Measurements from ENCODE around the gene REV1.
"Not testable (repeated sequence)": the region's sequence is repeated elsewhere in the genome, so short reads cannot be mapped to it uniquely, and the experiment has no call there.

Gene REV1

DNA sequence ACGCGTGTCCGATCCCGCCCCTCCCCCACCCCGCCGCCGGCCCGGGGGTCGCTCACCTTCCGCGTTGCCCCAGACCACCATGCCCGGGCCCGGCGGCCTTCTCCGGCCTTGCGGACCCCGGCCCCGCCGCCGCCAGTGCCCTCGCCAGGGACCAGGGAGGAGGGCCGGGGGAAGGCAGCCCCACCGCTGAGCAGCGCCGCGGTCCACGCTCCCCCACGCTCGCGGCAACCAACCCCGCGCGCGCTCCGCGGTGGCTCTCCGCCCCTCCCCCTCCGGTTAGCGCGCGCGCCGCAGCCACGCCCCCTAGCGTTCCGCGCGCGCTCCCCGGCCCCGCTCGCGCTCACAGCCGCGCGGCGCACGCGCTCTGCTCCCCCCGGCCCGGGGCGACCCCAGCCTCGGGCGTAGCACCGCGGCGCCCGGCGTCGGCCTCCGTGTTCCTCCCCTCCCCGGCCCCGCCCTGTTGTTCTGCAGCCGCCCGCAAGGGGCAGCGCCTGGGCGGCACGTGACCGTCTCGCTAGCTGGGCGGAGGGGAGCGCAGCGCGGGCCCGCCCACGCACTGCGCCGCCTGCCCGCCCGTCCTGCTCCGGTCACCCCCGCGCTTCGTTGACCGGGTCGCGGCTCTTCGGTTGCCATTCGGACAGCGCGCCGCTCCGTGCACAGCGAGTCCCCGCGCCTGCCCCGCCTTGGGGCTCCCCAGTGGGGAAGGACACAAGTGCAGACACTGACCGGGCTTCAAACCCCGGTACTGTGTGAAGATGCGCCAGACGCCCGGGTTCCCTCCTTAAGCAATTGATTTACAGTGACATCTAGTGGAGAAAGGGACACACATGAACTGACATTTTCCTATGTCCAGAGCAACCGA, at the start of gene REV1:
Gene REV1, minus strand, starts transcription at position 257 of the 862 bp plus-strand sequence. CDS start 25,042 bp downstream, outside the sequence.
- peak; percentile 86 for DNase-seq

DNA sequence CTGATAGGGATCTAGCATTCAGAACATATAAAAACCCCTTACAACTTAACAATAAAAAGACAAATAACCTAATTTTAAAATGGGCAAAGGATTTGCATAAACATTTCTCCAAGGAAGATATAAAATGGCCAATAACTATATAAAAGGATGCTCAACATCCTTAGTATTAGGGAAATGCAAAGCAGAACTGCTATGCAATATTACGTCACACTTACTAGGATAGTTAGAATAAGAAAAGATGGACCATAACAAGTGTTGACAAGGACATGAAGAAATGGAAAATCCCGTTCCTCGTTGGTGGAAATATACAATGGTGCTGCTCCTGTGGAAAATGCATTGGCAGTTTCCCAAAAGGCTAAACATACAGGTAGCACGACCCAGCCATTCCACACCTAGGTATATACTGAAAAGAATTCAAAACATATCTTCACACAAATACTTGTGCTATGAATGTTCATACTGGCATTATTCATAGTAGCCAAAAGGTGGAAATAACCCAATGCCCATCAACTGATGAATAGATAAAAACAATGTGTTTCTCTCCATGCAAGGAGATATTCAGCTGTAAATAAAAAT, 48.2 kb upstream of the REV1 start:
- DNase-seq: no peak

DNA sequence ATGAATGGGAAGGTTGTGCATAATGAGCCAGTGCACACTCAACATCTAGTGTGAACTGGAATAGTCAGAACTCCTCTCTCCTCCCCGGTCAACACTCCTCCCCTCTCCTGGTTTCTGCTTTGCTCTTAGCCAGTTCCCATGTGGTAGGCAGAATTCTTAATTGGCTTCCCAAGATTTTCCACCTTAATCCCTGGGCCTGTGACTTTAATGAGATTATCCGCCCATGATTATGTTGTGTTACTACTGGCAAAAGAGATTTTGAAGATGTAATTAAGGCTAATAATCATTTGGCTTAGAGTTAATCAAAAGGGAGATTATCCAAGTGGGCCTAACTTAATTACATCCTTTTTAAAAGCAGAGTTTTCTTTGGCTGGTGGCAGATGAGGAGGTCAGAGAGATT, 34.2 kb upstream of the REV1 start:
- no peak for DNase-seq

DNA sequence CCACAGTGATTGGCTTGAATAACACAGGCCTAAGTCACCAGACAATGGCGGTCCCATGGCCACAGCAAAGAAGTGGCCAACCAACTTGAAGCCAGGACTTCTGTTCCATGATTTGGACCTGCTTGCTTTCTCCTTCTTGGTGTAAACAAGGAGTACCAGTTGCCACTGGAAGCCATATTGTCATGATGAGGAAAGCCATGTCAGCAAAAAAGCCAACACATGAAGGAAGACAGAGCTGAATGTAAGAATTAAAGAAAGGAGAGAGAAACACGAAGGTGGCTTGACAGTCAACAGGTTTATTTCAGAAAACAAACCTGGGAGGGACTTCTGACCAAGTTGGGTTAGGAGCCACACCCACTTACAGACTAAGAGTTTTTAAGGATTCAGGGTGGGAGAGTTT, 32.3 kb upstream of the REV1 start:
- no peak for DNase-seq

DNA sequence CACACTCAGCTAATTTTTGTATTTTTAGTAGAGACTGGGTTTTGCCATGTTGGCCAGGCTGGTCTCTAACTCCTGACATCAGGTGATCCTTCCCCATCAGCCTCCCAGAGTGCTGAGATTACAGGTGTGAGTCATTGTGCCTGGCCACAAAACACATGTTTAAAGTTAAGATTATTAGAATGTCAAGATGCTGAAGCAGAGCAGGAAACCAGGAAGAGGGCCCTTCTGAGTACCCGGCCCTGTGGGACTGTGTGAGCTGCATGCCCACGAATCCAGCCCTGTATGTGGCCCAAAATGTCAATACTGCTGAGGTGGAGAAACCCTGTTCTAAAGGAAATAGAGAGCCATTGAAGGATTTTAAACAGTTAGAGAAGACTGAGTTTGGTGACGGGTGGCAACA, 31.0 kb upstream of the REV1 start:
- DNase-seq: no peak

DNA sequence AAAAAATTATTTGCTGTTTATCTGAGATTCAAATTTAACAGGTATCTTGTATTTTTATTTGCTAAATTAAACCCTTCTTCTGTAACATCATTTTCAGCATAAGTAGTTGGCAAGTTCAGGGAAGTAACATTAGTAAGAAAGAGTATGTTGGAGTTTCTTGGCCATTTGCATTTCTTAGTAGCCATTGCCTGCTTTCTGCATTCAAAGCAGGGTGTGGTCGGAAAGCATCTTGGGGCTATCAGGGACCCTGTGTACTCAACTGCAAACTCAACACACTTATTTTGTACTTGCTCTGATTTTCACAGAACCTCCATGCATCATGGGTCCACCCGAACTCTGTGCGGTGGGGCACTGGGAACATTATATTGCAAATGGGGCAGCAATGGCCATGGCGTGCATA, 30.4 kb upstream of the REV1 start:
- DNase-seq: no peak

DNA sequence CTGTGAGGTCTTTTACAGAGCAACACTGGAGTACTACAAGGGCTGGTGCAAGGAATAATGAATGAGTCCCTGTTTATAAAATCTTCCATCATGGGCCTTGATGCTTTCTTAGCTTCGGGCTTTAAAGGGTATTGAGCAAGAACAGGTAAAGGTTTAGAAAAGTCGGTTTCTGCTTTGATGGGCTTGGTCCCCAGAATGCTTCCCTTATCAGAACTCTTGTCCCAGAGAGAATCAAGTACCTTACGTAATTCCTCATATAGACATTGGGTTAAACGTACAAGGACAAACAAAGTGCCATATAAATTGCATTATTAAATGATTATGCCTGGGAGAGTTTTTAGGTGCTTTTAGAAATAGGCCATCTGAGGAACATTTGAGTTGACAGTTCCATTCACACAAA, 24.5 kb upstream of the REV1 start:
- DNase-seq: no peak

DNA sequence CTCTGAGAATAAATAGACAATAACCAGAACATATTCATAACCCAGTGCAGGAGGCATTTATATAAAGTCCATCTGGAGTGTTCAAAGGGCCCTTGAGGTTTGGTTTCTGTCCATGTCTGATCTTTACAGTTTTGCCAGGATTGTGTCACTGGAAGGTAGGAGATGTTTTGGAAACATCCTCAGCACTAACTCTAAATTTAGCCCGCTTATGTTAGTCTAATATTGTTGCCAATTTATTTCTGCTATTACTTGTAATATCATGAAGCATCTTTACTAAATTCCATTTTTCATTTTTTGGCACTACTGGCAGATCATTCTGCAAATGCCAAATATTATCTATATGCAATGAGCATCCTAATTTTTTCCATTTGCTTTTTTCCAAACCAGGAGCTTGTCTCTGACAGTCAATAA, 22.4 kb upstream of the REV1 start:
- DNase-seq: no peak

DNA sequence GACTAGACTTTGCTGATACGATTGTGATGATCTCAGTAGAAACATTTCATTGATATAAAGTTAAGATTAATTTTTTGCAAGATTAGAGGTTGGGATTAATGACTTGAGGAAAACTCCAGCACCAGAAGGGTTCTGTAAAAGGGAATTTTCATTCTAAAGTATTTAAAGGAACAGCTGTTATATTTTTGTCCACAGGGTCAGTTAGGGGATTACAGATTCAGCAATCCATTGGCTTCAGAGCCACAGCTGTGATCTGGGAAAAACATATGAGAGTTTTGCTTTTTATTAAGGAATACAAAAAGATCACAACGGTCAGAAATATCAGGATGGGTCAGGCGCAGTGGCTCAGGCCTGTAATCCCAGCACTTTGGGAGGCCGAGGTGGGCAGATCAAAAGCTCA, 19.6 kb upstream of the REV1 start:
- no peak for DNase-seq

DNA sequence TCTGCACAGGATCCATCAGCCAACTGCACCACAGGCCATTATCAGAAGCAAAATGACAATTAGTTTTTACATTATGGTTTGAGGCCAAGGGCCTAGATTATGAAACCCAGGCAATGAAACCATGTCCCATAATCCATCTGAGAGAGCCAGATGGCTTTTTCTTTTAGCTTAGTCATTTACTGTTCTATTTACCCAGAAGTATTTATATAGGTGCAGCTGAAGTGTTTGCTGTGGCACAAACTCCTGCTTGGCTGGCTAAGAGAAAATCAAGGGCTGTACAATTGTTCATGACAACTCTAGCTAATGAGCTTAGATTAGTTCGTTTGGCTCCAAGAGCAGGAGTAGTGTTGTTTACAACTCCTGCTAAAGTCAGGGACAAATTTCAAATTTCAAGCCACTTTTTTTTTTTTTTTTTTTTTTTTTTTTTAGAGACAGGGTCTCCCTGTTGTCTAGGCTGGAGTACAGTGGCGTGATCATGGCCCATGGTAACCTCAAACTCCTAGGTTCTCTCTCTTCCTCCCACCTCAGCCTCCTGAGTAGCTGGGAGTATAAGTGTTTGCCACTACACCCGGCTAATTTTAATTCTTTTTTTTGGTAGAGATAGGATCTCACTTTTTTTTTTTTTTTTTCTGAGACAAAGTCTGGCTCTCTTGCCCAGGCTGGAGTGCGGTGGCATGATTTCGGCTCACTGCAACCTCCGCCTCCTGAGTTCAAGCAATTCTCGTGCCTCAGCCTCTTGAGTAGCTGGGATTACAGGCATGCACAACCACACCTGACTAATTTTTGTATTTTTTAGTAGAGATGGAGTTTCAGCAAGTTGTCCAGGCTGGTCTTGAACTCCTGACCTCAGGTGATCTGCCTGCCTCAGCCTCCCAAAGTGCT, 18.4 kb upstream of the REV1 start:
- no peak for DNase-seq

DNA sequence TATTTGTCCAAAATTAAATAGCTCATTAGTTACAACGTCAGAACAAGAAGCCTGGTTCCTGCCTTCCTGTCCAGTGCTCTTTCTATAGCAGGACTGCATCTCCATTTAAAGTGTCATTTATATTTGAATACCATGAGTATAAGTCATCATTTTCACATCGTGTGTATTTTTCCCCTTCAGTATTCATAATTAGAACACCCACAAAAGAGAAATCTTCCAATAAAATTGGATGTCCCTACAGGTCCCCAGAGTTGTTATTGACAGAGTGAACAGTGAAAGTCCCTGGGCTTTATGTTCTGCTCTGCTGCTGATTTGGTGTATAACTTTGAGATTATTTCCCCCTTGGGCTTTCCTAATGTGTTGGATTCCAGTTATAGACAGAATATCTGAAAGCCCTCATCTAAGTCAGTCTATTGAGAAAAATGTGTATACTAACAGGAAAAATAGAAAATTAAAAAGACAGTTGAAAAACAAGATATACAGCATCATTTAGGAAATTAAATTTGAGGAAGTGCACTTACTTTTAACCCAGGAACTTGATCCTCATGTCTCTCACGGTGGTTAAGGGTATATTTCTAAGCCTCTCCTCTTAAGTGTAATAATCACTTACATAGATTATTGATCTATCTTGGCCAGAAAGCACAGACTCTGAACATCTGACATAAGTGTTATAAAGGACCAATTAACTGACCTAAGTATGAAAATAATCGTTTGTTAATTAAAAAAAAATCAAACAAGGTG, 15.2 kb upstream of the REV1 start:
- no peak for DNase-seq

DNA sequence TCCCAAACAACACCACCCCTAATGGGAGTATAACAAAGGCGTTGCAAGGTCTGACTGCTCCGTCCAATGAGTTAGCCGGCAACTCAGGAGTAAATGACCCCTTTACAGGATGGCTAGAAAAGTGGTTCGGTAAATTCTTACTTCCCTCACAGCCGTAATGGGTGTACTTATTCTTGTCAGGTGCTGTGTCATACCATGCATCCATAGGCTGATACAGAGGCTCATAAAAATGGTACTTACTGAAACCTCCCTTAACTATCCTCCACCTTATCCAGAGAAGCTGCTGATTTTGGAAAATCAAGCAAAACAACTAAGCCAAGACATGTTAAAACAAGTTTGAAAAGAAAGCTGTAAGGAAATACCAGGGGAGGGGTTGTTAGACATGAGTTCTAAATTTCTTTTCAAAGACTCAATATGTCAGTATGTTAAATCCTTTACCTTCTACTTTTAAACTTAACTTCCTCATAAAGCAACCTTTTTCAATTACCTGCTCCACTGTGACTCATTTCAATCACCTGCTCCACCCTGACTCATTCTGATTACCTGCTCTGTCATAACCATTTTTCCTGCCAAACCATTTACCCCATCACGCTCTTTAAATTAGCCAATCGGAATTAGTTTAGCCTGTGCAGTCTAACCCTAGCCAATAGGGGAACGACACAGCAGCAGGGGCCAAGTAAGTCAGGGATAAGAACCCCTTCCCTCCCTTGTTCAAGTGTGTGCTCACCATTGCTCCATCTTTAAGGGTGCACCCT, 14.0 kb upstream of the REV1 start:
- not testable (repeated sequence) for DNase-seq

DNA sequence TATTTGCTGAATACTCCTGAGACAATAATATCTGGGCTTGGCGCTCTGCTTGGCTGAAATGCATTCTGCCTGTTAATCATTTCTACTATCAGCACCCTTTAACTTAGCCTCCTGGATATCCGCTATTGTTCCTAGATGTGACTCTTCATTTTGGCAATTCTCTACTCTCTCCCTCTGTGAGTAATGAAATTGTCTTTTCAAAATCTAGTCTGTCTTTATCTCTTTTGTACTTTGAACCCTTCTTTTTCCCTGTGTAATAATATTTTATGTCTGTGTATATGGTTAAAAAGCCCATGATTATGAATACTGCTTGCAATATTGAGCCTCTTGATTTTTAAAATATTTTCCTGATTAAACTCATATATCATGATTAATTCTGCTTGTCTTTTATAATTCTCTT, 6.2 kb upstream of the REV1 start:
- no peak for DNase-seq

DNA sequence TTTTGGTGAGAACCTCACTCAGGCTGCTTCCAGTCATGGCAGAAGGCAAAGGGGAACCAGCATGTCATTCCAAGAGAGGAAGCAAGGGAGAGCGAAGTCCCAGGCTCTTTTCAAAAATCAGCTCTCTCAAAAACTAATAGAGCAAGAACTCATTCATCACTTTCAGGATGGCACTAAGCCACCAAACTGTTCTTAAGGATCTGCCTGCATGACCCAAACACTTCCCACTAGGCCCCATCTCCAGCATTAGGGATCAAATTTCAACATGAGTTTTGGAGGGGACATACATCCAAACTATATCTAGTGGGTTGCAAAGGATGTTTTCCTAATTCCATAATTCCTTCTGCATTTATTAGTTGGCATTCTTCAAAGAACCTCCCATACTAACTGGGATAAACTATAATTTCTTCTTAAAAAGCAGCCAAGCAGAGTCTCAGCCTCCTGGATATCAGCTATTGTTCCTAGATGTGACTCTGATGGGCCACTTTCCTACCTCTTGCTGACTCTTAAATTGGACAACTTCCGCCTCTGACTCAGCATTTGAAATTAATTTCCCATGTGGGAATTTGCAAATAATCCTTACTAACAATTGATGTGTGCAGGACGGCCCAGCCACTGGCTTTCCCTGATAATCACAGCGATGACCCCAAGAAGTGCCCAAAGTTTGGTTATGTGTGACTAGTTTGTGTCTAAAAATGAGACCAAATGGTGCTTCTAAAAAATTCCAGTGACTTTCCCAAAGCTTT, 5.5 kb upstream of the REV1 start:
- no peak for DNase-seq

DNA sequence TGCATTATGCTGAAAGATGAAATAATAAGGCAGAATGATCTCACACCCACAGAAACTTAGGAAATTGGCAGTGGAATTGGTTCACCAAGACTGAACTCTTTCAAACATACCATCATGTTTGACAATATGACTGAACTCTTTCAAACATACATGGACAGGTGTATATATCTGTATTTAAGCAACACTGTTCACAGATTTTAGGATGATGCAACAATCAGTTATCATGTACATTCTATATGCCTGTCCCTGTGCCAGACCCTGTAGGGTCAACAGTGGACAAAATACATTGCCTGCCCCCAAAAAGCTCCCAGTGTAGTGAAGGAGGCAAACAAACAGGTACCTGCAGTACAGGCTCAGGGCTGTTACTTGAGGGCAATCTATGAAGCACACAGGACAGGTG, 2.9 kb upstream of the REV1 start:
- no peak for DNase-seq

DNA sequence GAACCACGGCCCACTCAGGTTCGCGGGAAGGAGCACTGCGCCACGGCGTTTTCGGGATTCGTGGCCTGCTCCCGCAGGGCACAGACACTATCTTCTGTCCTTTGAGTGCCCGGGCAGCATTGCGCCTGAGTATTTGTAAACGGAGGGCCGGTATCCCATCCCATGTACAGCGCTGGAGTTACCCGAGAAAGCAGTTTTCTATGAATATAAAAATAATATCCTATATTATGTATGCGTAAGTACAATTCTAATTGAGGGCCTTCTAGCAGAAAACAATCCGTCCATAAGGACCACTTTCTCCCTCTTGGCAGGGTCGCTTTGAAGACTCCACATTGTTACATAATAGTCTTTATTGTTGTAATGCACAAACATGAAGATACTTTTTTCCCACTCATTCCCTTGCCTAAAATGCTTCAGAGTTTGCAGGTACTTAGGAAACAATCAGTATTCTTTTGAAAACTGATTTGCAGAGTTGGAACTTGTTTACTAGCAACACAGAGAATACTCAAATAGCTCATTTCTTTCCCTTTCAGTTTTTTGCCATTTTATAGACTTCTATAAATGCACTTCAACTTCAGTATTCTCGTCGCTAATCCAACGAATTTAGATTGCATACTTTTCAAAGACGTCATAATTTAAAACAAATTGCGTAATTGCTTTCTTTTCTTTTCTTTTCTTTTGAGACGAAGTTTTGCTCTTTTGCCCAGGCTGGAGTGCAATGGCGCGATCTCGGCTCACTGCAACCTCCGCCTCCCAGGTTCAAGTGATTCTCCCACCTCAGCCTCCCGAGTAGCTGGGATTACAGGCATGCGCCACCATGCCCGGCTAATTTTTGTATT, 1.0 kb upstream of the REV1 start:
- DNase-seq: no peak

DNA sequence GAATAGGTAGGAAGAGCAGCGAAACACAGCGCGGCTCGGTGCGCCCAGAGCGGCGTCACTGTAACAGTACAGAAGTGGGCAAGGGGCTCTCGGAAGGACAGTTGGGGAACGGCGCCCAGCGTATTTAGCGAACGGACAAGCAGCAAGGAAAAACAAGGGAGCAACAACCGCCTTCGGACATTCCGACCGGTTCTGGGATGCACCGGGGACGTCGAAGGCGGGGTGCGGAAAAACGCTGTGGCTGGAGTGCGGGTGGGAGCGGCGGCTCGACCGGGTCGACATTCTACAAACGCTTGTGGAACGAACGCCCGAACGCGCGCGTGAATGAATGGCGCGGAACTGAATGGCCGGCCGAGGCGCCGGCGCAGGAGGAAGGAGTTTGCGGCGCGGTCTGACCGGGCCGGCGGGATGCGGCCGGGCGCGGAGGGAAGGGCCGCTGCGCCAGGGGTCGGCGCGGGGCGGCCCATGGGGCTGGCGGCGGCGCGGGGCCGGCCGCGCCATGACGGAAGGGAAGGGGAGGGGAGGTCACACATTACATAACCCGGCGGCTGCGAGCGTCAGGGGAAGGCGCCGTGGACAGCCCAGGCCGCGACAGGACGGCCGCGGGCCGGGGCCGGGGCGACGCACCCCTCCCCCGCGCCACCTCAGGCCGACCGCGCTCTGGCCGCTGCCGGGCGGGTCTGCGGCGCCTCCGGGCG, 605 bp downstream of the REV1 start:
- DNase-seq: no peak

DNA sequence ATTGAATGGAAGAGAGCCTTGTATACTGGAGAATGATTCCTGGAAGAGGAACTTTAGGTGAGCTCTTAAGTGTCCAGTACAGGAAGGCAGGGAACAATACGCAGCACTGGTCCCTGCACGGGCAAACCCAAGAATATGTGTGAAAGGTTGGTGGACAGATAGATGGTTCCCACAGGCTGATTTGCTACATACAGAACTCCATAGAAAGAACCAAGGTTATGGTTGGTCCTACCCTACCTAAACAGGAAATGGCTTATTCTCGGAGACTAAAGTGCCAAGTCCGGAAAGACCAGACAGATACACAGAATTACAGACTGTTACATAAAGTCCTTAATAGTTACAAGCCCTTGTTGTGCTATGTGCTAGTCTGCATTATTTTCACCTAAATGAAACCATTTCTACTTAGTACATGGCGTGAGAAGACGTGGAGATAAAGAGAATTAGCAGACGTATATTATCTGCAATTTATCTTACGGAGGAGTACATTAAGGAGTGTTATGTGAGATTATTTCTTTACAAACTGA, 1.2 kb downstream of the REV1 start:
- no peak for DNase-seq

DNA sequence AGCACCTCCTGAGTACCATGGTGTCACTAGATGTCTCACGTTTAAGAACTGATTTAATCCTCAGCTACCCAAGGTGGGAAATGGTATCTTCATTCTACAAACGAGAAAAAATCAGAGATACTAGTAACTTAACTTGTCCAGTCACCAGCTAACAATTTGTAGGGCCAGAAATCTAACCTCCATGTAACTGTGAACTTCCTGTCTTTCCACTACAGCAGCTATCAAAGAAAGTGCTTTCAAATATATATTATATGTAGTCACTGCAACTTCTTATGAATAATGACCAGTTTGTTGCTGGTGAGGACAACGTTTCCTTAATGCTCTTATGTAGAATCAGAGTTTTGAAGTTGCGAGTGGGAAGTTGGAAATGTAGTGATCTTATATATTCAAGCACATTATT, 1.9 kb downstream of the REV1 start:
- no peak for DNase-seq

DNA sequence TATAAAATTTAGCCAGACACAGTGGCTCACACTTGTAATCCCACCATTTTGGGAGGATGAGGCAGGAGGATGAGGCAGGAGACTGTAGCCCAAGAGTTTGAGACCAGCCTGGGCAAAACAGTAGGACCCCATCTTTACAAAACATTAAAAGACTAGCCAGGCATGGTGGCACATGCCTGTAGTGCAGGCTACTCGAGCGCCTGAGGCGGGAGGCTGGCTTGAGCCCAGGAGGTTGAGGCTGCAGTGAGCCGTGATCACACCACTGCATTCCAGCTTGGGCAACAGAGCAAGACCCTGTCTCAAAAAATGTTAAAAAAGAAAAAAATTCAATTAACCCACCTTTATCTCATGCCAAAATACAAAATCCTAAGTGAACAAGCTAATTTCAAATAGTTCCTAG, 4.0 kb downstream of the REV1 start:
- DNase-seq: no peak
